ENCODE measurements around the gene TAAR8. TPM values are rescaled to one million over a fixed set of nuclear protein-coding genes. Genes with fewer than 3 reads are reported as not detected.

The TAAR8 gene
- total RNA-seq, 1 donor from 2014 or later: not detected

DNA sequence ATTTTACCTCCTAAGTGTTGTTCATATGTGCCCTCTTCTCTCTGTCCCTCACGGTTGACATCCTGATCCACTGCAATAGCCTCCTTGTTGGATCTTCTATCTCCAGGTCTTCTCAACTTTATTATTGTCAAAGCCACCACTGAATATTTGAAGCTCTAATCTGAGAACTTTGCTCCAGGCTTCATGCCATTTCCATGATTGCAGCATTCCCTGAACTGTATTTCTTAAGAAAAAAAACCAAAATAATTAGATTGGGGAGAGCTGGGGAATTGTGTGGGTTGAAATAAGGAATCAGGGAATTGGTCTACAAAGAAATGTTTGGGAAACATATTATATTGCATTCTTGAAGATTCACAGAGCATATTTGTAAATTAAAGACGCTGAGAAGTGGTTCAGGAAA is 37.1 kb upstream of the TAAR8 start:
- H3K4me3 ChIP-seq: no peak overlapping the region
- TF ChIP-seq CTCF (IDR thresholded peaks at IDR 0.05): no peak
- H3K36me3 ChIP-seq: no peaks in the 10 kb centered on the region
- no peak for DNase-seq
- no peak for ATAC-seq
- no peaks in the 10 kb centered on the region for H3K9me3 ChIP-seq
- peaks cover 30% of the 10 kb centered on the region for H3K4me1 ChIP-seq
- intact Hi-C loops (cut with DNase I): no loop called here
- no peaks in the 10 kb centered on the region for H3K27me3 ChIP-seq (ENCODE audit: low read depth)
- no peak overlapping the region for H3K27ac ChIP-seq

DNA sequence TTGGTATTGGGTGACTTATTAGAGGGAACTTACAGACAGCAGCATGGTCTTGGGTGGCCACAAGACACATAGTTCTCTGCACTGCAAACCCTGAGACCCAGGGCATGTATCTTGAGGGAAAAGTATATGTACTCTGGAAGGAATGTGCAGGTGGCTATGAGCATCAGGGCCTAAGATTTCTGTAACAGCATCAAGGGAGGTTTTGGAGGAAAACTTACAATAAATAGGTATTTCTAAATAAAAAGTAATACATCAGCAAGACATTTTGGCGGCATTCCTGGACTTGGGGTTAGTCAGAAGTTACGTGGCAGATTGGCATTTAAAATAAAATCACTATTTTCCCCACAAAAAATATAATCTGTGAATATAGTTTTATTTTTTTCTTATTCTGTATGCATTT is 31.5 kb upstream of the TAAR8 start:
- H3K27ac ChIP-seq: no peak overlapping the region
- ATAC-seq: no peak

DNA sequence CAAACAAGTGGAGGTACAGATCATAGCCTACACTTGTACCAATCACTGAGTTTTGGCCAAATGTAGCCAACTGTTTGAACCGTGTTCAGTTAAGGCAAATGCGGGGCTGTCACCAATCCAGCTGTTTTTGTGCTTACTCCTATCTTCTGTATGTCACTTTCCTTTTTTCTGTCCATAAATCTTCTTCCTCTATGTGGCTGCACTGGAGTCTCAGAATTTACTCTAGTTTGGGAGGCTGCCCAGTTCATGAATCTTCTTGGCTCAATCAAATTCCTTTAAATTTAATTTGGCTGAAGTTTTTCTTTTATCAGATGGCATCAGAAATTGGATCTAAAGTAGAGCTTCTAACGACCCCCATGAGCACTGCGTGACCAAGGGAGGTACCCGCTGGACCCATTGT is 27.8 kb upstream of the TAAR8 start:
- Histone ChIP-seq H3K27me3 (ENCODE audit: low read depth) (no peaks in the 10 kb centered on the region), H3K27ac (no peak overlapping the region), H3K4me3 (no peak overlapping the region), H3K4me1 (no peaks in the 10 kb centered on the region), H3K9me3 (no peaks in the 10 kb centered on the region), H3K36me3 (no peaks in the 10 kb centered on the region)
- TF ChIP-seq CTCF (IDR thresholded peaks at IDR 0.05): no peak
- DNase-seq (no peak), ATAC-seq (no peak)
- intact Hi-C loops (cut with DNase I): no loop called here

More for the DNA sequence above, 31.5 kb upstream of the TAAR8 start:
- Histone ChIP-seq H3K27me3 (ENCODE audit: low read depth) (no peaks in the 10 kb centered on the region), H3K36me3 (no peaks in the 10 kb centered on the region), H3K4me1 (no peaks in the 10 kb centered on the region), H3K9me3 (no peaks in the 10 kb centered on the region), H3K4me3 (no peak overlapping the region)
- DNase-seq: no peak
- no peak for TF ChIP-seq CTCF (IDR thresholded peaks at IDR 0.05)
- intact Hi-C loops (cut with DNase I): no loop called here

DNA sequence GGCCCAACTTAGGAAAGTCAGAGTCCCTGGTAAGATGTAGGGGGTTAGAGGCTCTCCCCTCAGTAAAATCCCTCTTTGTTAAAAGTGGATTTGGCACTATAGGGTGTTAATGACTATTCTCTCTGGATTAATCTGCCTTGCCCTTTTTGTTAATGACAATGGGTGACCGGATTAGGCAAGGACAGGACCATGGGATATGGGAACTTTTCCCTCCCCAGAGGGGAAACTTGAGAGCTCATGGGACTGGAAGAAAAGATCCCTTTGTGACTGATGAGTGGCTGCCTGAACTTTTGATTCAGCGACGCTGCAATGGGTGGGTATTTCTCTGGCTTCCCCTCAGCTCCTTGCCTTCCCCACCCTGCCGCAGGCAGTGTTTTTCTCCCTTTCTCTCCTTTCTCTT is 26.6 kb upstream of the TAAR8 start:
- DNase-seq (no peak), ATAC-seq (no peak)
- intact Hi-C loops (cut with DNase I): no loop called here
- peaks cover 4% of the 10 kb centered on the region for H3K4me1 ChIP-seq
- H3K36me3 ChIP-seq: no peaks in the 10 kb centered on the region
- H3K4me3 ChIP-seq: no peak overlapping the region
- no peak overlapping the region for H3K27ac ChIP-seq
- TF ChIP-seq CTCF (IDR thresholded peaks at IDR 0.05): no peak
- H3K27me3 ChIP-seq (ENCODE audit: low read depth): no peaks in the 10 kb centered on the region
- no peaks in the 10 kb centered on the region for H3K9me3 ChIP-seq

DNA sequence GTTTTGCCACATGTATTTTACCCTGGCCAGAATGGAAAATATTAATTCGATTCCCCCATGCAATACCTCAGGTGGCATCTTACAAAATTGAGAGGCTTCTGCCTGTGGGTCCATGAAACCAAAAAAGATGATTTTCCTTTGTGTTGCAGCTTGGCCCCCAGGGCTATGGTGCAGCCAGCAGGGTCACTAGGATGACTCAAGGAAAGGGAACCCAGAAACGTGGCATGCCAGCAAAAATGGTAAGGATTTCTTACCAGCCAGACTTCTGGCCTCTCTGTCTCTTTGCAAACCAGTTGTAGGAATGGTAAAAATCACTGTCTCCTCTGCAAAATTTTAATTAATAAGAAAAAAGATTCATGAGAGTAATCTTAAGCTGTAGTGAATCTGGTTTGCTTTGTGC is 26.0 kb upstream of the TAAR8 start:
- intact Hi-C loops (cut with DNase I): no loop called here
- TF ChIP-seq CTCF (IDR thresholded peaks at IDR 0.05): no peak
- Histone ChIP-seq H3K4me1 (peaks cover 4% of the 10 kb centered on the region), H3K27ac (no peak overlapping the region), H3K9me3 (no peaks in the 10 kb centered on the region), H3K27me3 (ENCODE audit: low read depth) (no peaks in the 10 kb centered on the region), H3K36me3 (no peaks in the 10 kb centered on the region), H3K4me3 (no peak overlapping the region)
- DNase-seq (no peak), ATAC-seq (no peak)

GRCh38 chr6:132527791-132528190 is 24.7 kb upstream of the TAAR8 start:
- ATAC-seq: no peak
- H3K27ac ChIP-seq: no peak overlapping the region
- DNase-seq: no peak
- no peaks in the 10 kb centered on the region for H3K27me3 ChIP-seq (ENCODE audit: low read depth)
- intact Hi-C loops (cut with DNase I): no loop called here
- H3K4me3 ChIP-seq: no peak overlapping the region
- H3K36me3 ChIP-seq: no peaks in the 10 kb centered on the region
- H3K4me1 ChIP-seq: peaks cover 4% of the 10 kb centered on the region
- TF ChIP-seq CTCF (IDR thresholded peaks at IDR 0.05): no peak
- H3K9me3 ChIP-seq: no peaks in the 10 kb centered on the region
